Measurements from ENCODE around the gene CHD5.

Gene CHD5

GRCh38 chr1:6107409-6108356, 72.4 kb downstream of the CHD5 start:
- no peak for TF ChIP-seq GATA3 (IDR thresholded peaks at IDR 0.05; ENCODE audit: low read depth, low read length)
- no peak for TF ChIP-seq GATA2 (IDR thresholded peaks at IDR 0.05; ENCODE audit: low read depth, low read length)

GRCh38 chr1:6106977-6107376, 73.1 kb downstream of the CHD5 start:
- TF ChIP-seq GATA3 (IDR thresholded peaks at IDR 0.05; ENCODE audit: low read depth, low read length) (no peak), GATA2 (IDR thresholded peaks at IDR 0.05; ENCODE audit: low read depth, low read length) (no peak)

GRCh38 chr1:6106321-6106731, 73.8 kb downstream of the CHD5 start:
- TF ChIP-seq GATA2 (IDR thresholded peaks at IDR 0.05; ENCODE audit: low read depth, low read length): no peak
- no peak for TF ChIP-seq GATA3 (IDR thresholded peaks at IDR 0.05; ENCODE audit: low read depth, low read length)

GRCh38 chr1:6105763-6106162, 74.4 kb downstream of the CHD5 start:
- no peak for TF ChIP-seq GATA3 (IDR thresholded peaks at IDR 0.05; ENCODE audit: low read depth, low read length)
- TF ChIP-seq GATA2 (IDR thresholded peaks at IDR 0.05; ENCODE audit: low read depth, low read length): no peak

GRCh38 chr1:6105218-6105679, 74.9 kb downstream of the CHD5 start:
- TF ChIP-seq GATA3 (IDR thresholded peaks at IDR 0.05; ENCODE audit: low read depth, low read length) (no peak), GATA2 (IDR thresholded peaks at IDR 0.05; ENCODE audit: low read depth, low read length) (no peak)

GRCh38 chr1:6104631-6105030, 75.5 kb downstream of the CHD5 start:
- TF ChIP-seq GATA2 (IDR thresholded peaks at IDR 0.05; ENCODE audit: low read depth, low read length): no peak
- TF ChIP-seq GATA3 (IDR thresholded peaks at IDR 0.05; ENCODE audit: low read depth, low read length): no peak

- TF ChIP-seq GATA3 (IDR thresholded peaks at IDR 0.05; ENCODE audit: low read depth, low read length) (no peak), GATA2 (IDR thresholded peaks at IDR 0.05; ENCODE audit: low read depth, low read length) (no peak)
Observed at GRCh38 chr1:6103854-6104530, 76.1 kb downstream of the CHD5 start.

- no peak for TF ChIP-seq GATA2 (IDR thresholded peaks at IDR 0.05; ENCODE audit: low read depth, low read length)
- no peak for TF ChIP-seq GATA3 (IDR thresholded peaks at IDR 0.05; ENCODE audit: low read depth, low read length)
Observed at GRCh38 chr1:6103111-6103853, 76.8 kb downstream of the CHD5 start.

GRCh38 chr1:6102532-6102845, 77.6 kb downstream of the CHD5 start:
- no peak for TF ChIP-seq GATA3 (IDR thresholded peaks at IDR 0.05; ENCODE audit: low read depth, low read length)
- no peak for TF ChIP-seq GATA2 (IDR thresholded peaks at IDR 0.05; ENCODE audit: low read depth, low read length)

- TF ChIP-seq GATA3 (IDR thresholded peaks at IDR 0.05; ENCODE audit: low read depth, low read length) (no peak), GATA2 (IDR thresholded peaks at IDR 0.05; ENCODE audit: low read depth, low read length) (no peak)
Observed at GRCh38 chr1:6101826-6102531, 78.1 kb downstream of the CHD5 start.

GRCh38 chr1:6100861-6101783, 79.0 kb downstream of the CHD5 start:
- no peak for TF ChIP-seq GATA2 (IDR thresholded peaks at IDR 0.05; ENCODE audit: low read depth, low read length)
- TF ChIP-seq GATA3 (IDR thresholded peaks at IDR 0.05; ENCODE audit: low read depth, low read length): no peak

All from SH-SY5Y (cell line).